Nephron progenitor cell (in vitro differentiated cells): Measurements from ENCODE around the gene SHROOM3.

ENCODE experiments used
- DNase-seq: peaks from one replicate; pipeline ENCODE4 v3.0.0; 2021
- H3K27ac Mint-ChIP-seq: 2 replicates; pipeline ENCODE4 v1.8.0; 2021; ENCODE audit warnings: mild to moderate bottlenecking, moderate library complexity, mixed read lengths
- H3K27me3 Mint-ChIP-seq: 2 replicates; pipeline ENCODE4 v1.8.0; 2021; ENCODE audit warnings: mild to moderate bottlenecking, low read depth, mixed read lengths; ENCODE audit not compliant: poor library complexity
- H3K36me3 Mint-ChIP-seq: 2 replicates; pipeline ENCODE4 v1.8.0; 2021; ENCODE audit warnings: low read depth, mixed read lengths
- H3K4me1 Mint-ChIP-seq: 2 replicates; pipeline ENCODE4 v1.8.0; 2021; ENCODE audit warnings: mixed read lengths
- H3K4me3 Mint-ChIP-seq: 2 replicates; pipeline ENCODE4 v1.8.0; 2021; ENCODE audit warnings: mild to moderate bottlenecking, moderate library complexity, mixed read lengths
- H3K9me3 Mint-ChIP-seq: 2 replicates; pipeline ENCODE4 v1.8.0; 2021; ENCODE audit warnings: mild to moderate bottlenecking, moderate library complexity, mixed read lengths
- TF ChIP-seq, protein P1 (sequence below): fragments of 200-600 bp; sonication (generic); IDR thresholded peaks from 2 replicates; pipeline ENCODE4 v1.5.0; 2021; ENCODE audit warnings: antibody characterized with exemption

SHROOM3 gene

DNA sequence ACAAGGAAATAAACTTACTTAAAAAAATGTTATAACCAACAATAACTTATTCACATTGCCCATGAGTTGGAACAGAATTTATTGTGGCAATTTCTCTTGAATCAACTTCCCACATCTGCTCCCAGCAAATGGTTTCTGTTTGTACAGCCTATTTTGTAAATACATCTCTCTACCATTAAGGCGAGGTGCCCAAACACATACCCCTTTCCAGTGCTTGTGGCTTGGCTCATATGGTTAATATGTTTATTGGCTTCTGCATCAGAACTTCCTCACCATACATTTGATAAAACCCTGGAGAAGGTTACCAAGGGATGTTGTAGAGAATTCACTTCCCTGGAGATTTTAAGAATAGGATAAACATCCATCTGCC lies 255.9 kb downstream of the SHROOM3 start:
- Mint-ChIP-seq H3K27ac (peak overlapping the region; percentile 99), H3K4me1 (peaks cover 76% of the 10 kb centered on the region), H3K27me3 (no peaks in the 10 kb centered on the region), H3K36me3 (peaks cover 12% of the 10 kb centered on the region), H3K9me3 (no peaks in the 10 kb centered on the region), H3K4me3 (peak overlapping the region; percentile 98)
- DNase-seq, result no peak
- TF ChIP-seq, protein P1, sequence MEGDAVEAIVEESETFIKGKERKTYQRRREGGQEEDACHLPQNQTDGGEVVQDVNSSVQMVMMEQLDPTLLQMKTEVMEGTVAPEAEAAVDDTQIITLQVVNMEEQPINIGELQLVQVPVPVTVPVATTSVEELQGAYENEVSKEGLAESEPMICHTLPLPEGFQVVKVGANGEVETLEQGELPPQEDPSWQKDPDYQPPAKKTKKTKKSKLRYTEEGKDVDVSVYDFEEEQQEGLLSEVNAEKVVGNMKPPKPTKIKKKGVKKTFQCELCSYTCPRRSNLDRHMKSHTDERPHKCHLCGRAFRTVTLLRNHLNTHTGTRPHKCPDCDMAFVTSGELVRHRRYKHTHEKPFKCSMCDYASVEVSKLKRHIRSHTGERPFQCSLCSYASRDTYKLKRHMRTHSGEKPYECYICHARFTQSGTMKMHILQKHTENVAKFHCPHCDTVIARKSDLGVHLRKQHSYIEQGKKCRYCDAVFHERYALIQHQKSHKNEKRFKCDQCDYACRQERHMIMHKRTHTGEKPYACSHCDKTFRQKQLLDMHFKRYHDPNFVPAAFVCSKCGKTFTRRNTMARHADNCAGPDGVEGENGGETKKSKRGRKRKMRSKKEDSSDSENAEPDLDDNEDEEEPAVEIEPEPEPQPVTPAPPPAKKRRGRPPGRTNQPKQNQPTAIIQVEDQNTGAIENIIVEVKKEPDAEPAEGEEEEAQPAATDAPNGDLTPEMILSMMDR, result no peak

GRCh38 chr4:76691807-76692582 lies 257.0 kb downstream of the SHROOM3 start:
- no peaks in the 10 kb centered on the region for H3K27me3 Mint-ChIP-seq
- no peaks in the 10 kb centered on the region for H3K9me3 Mint-ChIP-seq
- TF ChIP-seq, protein P1, result no peak
- peaks cover 16% of the 10 kb centered on the region for H3K36me3 Mint-ChIP-seq
- H3K4me3 Mint-ChIP-seq, result peak overlapping the region; percentile 98
- H3K4me1 Mint-ChIP-seq, result peaks cover 80% of the 10 kb centered on the region
- H3K27ac Mint-ChIP-seq, result peak overlapping the region; percentile 99
- DNase-seq, result no peak

DNA sequence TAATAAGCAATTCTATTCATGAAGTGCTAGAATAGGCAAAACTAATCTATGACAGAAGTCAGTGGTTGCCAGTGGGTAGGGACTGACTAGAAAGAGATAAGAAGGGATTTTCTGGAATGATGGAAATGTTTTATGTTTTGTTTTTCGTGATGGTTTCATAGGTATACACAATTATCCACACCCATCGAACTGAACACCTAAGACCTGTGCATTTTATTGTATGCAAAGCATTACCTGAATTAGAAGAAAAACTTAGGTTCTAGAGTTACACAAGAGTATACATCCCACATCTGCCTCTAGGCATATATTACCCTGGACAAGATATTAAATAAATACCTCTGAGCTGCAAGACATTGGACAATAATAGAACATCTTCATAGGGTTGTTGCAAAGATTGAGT lies 257.7 kb downstream of the SHROOM3 start:
- H3K4me3 Mint-ChIP-seq, result peak overlapping the region; percentile 98

GRCh38 chr4:76694056-76694455 lies 259.0 kb downstream of the SHROOM3 start:
- no peak overlapping the region for H3K27ac Mint-ChIP-seq

More for the DNA sequence above, 257.7 kb downstream of the SHROOM3 start:
- peaks cover 80% of the 10 kb centered on the region for H3K4me1 Mint-ChIP-seq
- TF ChIP-seq, protein P1, result no peak
- H3K27ac Mint-ChIP-seq, result peak overlapping the region; percentile 99
- H3K9me3 Mint-ChIP-seq, result no peaks in the 10 kb centered on the region
- DNase-seq, result no peak
- peaks cover 16% of the 10 kb centered on the region for H3K36me3 Mint-ChIP-seq
- H3K27me3 Mint-ChIP-seq, result no peaks in the 10 kb centered on the region

DNA sequence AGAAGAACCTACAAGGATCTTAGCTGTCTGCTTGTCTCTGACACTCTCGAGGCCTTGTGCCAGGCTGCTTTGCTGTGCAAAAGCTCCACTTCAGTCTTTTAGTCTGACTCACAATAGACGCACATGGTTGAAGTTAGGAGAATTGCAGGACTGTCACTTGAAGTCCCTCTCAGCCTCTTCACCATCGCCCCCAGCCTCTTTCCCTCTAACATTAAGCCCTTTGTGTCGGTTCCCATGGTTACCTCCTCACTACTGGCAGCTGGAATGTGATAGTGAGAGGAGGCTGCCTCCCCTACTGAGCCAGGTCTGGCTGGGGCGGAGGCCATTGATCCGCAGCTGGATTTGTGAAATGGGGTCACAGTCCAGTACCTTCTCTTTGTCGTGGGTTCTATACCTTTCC lies 261.1 kb downstream of the SHROOM3 start:
- peaks cover 95% of the 10 kb centered on the region for H3K4me1 Mint-ChIP-seq
- peak overlapping the region; percentile 98 for H3K27ac Mint-ChIP-seq
- no peaks in the 10 kb centered on the region for H3K9me3 Mint-ChIP-seq
- H3K27me3 Mint-ChIP-seq, result no peaks in the 10 kb centered on the region
- H3K36me3 Mint-ChIP-seq, result peaks cover 29% of the 10 kb centered on the region
- TF ChIP-seq, protein P1, result no peak
- peak overlapping the region; percentile 72 for H3K4me3 Mint-ChIP-seq
- DNase-seq, result peak; percentile 71

More at GRCh38 chr4:76694056-76694455, 259.0 kb downstream of the SHROOM3 start:
- TF ChIP-seq, protein P1, result no peak
- peak overlapping the region; percentile 54 for H3K4me3 Mint-ChIP-seq
- H3K9me3 Mint-ChIP-seq, result no peaks in the 10 kb centered on the region
- H3K27me3 Mint-ChIP-seq, result no peaks in the 10 kb centered on the region
- H3K36me3 Mint-ChIP-seq, result peaks cover 21% of the 10 kb centered on the region
- DNase-seq, result no peak
- H3K4me1 Mint-ChIP-seq, result peaks cover 81% of the 10 kb centered on the region
